Measurements from ENCODE around the gene KDM2B.

KDM2B gene

DNA sequence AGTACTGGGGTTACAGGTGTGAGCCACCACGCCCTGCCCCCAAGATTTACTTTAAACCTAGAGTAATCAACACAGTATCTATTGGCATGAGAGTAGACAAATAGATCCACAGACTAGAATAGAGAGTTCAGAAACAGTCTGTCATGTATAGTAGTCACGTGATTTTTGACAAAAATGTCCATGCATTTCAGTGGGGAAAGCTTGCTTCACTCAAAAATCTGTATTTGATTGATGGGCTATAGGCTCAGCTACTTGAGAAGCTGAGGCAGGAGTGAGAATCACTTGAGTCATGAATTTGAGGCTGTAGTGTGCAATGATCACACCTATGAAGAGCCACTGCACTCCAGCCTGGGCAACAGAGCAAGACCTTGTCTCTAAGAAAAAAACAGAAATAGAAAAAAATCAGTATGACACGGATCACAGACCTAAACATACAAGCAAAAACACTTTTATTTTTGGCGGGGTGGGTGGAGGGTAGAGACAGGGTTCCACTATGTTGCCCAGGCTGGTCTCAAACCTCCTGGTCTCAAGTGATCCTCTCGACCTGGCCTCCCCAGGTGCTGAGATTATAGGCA lies 37.9 kb upstream of the KDM2B start:
- TF ChIP-seq, protein P1, sequence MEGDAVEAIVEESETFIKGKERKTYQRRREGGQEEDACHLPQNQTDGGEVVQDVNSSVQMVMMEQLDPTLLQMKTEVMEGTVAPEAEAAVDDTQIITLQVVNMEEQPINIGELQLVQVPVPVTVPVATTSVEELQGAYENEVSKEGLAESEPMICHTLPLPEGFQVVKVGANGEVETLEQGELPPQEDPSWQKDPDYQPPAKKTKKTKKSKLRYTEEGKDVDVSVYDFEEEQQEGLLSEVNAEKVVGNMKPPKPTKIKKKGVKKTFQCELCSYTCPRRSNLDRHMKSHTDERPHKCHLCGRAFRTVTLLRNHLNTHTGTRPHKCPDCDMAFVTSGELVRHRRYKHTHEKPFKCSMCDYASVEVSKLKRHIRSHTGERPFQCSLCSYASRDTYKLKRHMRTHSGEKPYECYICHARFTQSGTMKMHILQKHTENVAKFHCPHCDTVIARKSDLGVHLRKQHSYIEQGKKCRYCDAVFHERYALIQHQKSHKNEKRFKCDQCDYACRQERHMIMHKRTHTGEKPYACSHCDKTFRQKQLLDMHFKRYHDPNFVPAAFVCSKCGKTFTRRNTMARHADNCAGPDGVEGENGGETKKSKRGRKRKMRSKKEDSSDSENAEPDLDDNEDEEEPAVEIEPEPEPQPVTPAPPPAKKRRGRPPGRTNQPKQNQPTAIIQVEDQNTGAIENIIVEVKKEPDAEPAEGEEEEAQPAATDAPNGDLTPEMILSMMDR (IDR thresholded peaks at IDR 0.05; ENCODE audit: low read depth, low read length, missing control alignments), result no peak
- no peak overlapping the region for H3K4me3 ChIP-seq (ENCODE audit: low read depth, low read length)
- no peak for DNase-seq (ENCODE audit: low read depth)

DNA sequence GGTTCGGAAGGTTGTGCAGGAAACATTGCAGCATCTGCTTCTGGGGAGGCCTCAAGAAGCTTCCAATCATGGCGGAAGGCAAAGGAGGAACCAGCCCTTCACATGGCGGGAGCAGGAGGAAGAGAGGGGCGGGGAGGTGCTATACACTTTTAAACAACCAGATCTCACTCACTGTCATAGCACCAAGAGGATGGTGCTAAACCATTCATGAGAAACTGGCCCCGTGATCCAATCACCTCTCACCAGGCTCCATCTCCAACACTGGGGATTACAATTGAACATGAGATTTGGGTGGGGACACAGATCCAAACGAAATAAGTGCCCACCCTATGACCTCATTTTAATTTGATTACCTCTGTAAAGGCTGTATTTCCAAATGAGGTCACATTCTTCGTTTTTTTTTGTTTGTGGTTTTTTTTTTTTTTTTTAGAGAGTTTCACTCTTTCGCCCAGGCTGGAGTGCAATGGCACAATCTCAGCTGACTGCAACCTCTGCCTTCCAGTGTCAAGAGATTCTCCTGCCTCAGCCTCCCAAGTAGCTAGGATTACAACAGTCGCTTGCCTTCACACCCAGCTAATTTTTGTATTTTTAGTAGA lies 34.1 kb upstream of the KDM2B start:
- no peak overlapping the region for H3K4me3 ChIP-seq (ENCODE audit: low read depth, low read length)
- no peak for DNase-seq (ENCODE audit: low read depth)
- TF ChIP-seq, protein P1 (IDR thresholded peaks at IDR 0.05; ENCODE audit: low read depth, low read length, missing control alignments), result no peak

DNA sequence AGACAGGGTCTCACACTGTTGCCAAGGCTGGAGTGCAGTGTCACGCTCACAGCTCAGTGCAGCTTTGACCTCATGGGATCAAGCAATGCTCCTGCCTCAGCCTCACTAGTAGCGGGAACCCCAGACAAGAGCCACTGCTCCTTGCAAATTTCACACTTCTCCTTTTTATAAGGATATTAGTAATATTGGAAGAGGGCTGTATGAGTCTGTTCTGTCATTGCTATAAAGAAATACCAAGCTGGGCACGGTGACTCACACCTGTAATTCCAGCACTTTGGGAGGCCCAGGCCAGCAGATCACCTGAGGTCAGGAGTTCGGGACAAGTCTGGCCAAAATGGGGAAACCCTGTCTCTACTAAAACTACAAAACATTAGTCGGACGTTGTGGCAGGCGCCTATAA lies 32.6 kb upstream of the KDM2B start:
- no peak for DNase-seq (ENCODE audit: low read depth)
- no peak overlapping the region for H3K4me3 ChIP-seq (ENCODE audit: low read depth, low read length)
- TF ChIP-seq, protein P1 (IDR thresholded peaks at IDR 0.05; ENCODE audit: low read depth, low read length, missing control alignments), result no peak

DNA sequence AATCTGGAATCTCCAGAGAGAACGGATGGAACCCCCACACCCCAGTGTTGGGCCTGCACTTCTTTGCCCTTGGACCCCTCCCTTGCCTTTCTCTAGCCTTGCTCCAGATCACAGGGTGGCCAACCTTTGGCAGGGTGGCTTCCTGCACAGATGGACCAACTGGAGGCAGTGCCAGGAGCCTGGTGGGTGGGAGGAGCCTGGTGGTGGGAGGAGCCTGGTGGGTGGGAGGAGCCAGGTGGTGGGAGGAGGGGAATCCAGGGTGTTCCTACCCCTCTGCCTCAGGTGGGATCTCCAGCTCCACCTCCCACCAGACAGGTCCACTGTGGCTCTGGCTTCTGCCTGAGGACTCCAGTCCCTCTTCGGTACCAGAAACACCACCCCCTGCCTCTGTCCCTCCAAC lies 30.5 kb upstream of the KDM2B start:
- no peak overlapping the region for H3K4me3 ChIP-seq (ENCODE audit: low read depth, low read length)
- TF ChIP-seq, protein P1 (IDR thresholded peaks at IDR 0.05; ENCODE audit: low read depth, low read length, missing control alignments), result no peak
- no peak for DNase-seq (ENCODE audit: low read depth)

DNA sequence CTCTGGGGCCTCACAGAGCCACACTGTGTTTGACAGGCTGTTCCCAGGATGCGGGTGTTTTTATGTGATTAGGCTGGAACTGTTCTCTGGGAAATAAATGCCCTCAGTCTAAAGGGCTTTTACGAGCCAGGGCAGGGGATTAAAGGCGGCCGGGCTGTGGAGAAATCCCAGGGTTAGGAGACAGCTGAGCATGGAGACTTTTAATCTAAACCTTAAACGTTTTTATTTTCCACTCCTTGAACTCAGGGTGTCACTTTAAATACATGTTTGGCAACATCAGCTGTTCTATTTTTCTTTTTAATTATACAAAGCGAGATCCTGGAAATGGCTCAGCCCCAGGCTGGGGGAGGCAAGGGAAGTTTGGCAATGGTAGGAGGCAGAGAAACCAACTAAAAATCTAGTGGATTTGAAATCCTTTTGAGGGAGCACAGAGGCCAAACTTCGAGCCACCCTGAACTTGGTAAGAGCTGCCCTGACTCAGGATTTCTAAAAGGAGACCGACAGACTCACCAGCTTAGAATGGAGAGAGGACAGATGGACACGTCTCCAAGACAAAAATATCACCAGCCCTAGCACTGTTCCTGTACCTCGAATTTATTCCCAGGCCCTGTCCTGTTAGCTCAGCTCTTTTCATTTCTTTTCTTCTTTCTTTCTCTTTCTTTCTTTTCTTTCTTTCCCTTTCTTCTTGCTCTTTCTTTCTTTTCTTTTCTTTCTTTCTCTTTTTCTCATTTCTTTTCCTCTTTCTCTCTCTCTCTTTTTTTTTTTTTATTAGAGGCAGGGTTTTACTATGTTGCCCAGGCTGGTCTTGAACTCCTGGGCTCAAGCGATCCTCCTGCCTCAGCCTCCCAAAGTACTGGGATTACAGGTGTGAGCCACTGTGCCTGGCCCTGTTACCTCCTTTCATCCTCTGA lies 29.7 kb upstream of the KDM2B start:
- DNase-seq (ENCODE audit: low read depth), result no peak
- no peak overlapping the region for H3K4me3 ChIP-seq (ENCODE audit: low read depth, low read length)
- TF ChIP-seq, protein P1 (IDR thresholded peaks at IDR 0.05; ENCODE audit: low read depth, low read length, missing control alignments), result no peak

DNA sequence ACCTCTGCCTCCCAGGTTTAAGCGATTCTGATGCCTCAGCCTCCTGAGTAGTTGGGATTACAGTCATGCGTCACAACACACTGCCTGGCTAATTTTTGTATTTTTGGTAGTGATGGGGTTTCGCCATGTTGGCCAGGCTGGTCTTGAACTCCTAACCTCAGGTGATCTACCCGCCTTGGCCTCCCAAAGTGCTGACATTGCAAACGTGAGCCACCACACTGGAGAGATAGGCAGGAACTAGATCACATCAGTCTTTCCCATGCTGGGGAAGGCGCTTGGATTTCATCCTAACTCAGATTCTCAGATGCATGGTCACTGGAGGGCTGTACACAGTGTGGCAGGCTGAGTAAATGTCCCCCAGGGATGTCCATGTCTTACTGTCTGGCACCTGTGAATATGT lies 27.5 kb upstream of the KDM2B start:
- H3K4me3 ChIP-seq (ENCODE audit: low read depth, low read length), result no peak overlapping the region
- no peak for DNase-seq (ENCODE audit: low read depth)
- TF ChIP-seq, protein P1 (IDR thresholded peaks at IDR 0.05; ENCODE audit: low read depth, low read length, missing control alignments), result no peak

Measured in GM12864 (cell line).